GM04503 (cell line): ENCODE measurements around the gene DLAT.
A peak's percentile ranks its signal among the peaks of the same experiment; 100 is the strongest.
"Not testable (repeated sequence)": the region's sequence is repeated elsewhere in the genome, so short reads cannot be mapped to it uniquely, and the experiment has no call there.

ENCODE experiments used
- DNase-seq: peaks from one replicate; pipeline ENCODE4 v3.0.0-alpha.2; 2012; ENCODE audit warnings: low read depth

The DLAT gene

DNA sequence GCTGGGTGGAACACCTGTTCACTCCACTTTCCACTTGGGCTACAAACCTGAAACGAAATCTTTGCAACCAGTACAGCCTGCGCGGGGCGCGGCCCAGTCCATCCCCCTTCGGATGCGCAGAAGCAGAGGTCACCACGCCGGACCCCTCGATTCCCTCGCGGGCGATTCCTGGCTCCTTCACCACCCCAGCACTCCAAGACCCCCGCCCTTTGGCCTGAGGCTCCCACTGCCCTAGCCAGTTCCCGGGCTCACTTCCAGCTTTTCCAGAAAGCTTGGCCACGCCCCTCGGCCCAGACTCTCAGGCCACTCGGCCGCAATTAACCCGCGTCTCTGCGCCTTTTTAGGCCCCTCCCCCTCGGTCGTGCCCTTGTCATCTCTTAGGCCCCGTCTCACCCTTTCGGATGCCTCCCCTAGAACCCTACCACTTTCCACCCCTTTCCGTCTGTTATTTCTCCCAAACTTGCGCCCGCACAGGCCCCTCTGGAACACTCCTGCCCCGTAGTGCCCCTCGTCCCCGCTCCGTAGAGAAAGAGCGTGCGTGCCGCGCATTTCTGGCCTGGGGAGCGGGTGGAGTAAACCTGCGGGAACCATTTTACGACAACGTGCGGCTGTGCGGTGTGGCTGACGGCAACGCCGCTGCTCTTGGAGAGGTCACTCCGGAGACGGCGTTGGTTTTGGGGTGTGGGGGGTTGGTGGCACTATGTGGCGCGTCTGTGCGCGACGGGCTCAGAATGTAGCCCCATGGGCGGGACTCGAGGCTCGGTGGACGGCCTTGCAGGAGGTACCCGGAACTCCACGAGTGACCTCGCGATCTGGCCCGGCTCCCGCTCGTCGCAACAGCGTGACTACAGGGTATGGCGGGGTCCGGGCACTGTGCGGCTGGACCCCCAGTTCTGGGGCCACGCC, at the start of gene DLAT:
Gene DLAT, plus strand, starts transcription at position 636 of the 906 bp plus-strand sequence. Its CDS starts 65 bp downstream, at position 701.
- peak; percentile 51 for DNase-seq

- DNase-seq = no peak
Observed at GRCh38 chr11:111976119-111976766, 49.0 kb upstream of the DLAT start.

- DNase-seq = no peak
Observed at GRCh38 chr11:111976767-111977145, 48.5 kb upstream of the DLAT start.

DNA sequence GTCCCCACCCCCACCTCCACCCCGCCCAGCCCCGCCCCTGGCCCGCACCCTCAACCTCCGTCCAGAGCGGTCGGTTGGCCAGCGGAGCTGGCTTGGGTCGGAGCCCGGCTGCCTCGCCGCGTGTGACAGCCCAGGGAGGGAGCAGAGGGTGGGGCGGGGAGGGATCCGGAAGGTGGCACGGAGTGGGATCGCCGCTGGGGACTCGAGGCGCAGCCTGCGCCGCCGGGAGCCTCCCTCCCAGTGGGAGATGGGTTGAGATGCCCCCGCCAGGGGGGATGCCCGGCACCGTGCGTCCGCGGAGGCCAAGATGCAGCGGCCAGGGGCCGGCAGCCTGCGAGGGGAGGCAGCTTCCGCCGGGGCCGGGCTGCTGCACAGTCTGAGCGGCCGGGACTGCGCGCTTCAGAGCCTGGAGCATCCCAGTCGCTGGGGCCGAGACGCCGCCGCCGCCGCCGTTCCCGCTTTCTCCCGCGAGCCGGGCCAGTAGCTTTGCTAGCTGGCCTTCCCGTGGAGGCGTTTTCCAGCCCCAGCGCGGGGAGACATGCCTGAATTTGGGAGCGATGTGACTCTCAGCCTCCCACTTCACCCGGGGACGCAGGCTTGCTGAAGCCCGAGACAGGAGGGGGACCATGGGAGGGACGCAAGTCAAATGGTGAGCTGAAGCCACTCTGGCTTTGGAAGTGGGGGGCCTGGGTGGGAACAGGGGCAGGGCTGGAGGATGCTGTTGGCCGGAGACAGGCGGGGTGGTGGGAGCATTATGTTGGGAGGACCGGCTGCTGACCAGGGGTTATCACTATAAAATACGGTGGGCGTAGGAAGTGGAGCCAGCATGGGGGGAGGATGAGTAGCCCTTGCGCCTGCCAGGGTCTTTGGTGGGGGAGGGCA, 47.8 kb upstream of the DLAT start:
- DNase-seq = no peak

DNA sequence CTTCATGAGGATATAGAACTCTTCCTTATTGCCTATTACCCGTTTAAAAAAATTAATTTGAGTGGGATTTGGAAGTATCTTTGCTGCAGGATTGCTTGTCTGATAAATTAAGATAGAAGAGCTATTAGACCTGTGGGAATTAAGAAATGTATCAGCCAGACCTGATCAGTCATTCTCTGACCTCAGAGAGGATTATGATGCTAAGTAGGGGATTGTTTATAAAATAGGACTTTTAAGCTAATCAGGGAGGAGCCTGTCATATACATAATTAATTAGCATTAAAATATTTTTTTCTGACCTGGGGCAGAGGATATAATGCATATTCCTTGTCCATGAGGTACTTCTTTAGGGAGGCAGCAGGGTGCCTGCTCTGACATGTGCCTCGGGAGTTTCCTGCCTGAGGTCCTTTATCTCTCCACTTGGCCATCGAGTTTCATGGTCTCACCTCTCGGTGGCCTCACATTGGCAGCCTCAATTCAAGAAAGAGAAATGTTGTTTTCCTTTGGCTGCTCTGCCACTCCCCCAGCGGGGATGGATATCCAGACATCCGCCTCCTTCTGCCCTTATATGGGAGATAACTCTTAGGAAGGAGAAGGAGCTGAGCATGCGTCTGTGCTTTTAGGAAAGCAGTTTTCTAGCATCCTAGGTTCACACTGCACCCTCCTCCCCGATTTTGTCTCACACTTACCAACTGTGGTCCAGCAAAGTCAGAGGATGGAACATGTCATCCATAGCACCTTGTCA, 47.0 kb upstream of the DLAT start:
- peak; percentile 49 for DNase-seq

GRCh38 chr11:111980062-111980461, 45.1 kb upstream of the DLAT start:
- no peak for DNase-seq

- DNase-seq = no peak
Observed at GRCh38 chr11:111981270-111981669, 43.9 kb upstream of the DLAT start.

- no peak for DNase-seq
Observed at GRCh38 chr11:111982019-111982464, 43.2 kb upstream of the DLAT start.

- DNase-seq = no peak
Observed at GRCh38 chr11:111982541-111983186, 42.5 kb upstream of the DLAT start.

DNA sequence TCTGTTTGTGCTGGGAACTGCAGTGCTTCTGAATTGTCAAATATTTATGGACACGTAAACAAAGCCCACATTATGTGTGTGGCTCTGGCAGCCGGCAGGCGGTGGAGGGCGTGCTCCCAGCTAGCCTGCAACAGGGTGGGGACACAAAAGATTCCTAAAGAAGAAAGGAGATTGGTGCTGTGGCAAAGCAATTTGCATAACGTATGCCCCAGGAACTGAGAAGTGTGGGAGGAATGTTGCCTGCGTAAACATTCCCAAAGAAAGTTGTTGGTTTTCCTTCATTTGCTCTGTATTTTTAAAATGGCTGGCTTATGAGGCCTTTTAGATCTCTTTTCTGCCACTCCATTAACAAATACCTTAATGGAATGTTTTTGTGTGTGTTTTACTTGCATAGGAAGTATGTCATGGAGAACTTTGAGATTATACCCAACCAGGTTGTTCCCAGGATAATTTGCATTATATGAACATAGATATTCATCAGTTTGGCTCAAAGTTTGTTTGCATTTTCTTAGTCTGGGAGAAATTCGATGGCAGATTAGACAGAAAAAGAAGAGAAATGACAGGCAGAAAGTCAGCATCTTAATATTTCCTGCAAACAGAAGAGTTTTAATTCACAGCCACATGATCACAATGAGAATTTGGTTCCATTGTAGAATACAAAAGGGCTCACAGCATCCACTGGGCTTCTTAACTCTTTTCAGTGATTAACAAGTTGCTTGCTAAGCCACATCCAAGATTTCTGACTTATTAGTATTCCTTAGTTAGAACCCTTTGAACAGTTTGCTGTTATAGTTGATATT, 41.8 kb upstream of the DLAT start:
- no peak for DNase-seq

GRCh38 chr11:111986589-111986988, 38.6 kb upstream of the DLAT start:
- DNase-seq = no peak

- DNase-seq = no peak
Observed at GRCh38 chr11:111990381-111990780, 34.8 kb upstream of the DLAT start.

- DNase-seq = no peak
Observed at GRCh38 chr11:111992206-111992855, 32.9 kb upstream of the DLAT start.

DNA sequence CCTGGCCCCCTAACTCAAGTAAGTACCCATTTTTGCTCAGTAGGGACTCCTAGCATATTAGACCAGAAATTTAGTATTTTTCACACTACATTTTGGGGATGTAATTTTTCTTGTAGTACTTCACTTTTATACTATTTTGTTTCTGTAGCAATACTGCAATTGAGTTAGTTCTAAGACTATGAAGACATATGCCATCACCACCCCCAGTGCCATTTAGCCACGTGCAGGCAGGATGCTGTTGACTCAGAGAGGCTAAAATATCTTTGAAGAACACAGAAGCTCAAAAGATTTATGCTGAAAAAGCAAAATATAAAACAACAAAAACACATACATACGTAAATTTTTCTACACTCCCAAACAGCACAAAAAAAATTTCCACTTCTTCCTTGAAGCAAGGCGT, 29.1 kb upstream of the DLAT start:
- DNase-seq = no peak

GRCh38 chr11:111996669-111997068, 28.5 kb upstream of the DLAT start:
- not testable (repeated sequence) for DNase-seq

- no peak for DNase-seq
Observed at GRCh38 chr11:111999111-111999510, 26.1 kb upstream of the DLAT start.

DNA sequence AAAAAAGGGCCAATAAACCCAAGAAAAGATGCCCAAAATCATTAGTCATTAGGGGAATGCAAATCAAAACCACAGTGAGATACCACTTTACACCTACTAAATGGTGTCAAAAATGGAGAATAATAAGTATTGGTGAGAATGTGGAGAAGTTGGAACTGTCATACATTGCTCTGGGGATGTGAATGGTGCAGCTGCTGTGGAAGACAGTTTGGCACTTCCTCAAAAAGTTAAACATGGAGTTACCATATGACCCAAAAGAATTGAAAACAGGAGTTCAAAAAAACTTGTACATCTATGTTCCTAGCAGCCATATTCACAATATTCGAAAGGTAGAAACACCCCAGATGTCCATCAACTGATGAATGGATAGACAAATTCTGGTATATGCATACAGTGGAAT, 24.5 kb upstream of the DLAT start:
- no peak for DNase-seq

GRCh38 chr11:112002491-112003216, 22.6 kb upstream of the DLAT start:
- no peak for DNase-seq

- no peak for DNase-seq
Observed at GRCh38 chr11:112004389-112004788, 20.8 kb upstream of the DLAT start.
